HG03045 (cell line): ENCODE data around the gene PHLDB1.

Experiments used
- ATAC-seq: cut with Tn5 transposase; IDR thresholded peaks from one replicate; pipeline ENCODE4 v1.9.1; 2021; ENCODE audit warnings: mild to moderate bottlenecking, moderate library complexity; ENCODE audit not compliant: unreplicated experiment

The PHLDB1 gene

GRCh38 chr11:118638726-118639125, 31.3 kb downstream of the PHLDB1 start:
- ATAC-seq = no peak

DNA sequence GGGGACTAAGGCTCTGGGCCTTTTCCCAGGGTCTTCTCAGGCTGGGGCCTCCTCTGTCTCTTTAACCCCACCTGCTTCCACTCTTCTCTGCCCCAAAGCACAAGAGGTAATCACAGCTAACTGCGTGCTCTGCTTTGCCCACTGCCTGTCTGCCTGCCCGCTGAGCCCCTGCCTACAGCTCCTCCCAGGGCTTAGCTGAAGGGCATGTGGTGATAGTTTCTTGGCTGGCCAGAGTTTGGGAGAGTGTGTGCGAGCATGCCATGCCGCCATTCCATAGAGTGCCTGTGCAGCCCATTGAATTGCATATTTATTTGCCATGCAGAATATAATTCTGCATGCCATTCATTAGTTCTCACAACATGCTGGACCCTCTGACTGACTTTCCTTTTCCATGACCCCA, 32.5 kb downstream of the PHLDB1 start:
- no peak for ATAC-seq

GRCh38 chr11:118640332-118641154, 33.1 kb downstream of the PHLDB1 start:
- ATAC-seq = no peak

DNA sequence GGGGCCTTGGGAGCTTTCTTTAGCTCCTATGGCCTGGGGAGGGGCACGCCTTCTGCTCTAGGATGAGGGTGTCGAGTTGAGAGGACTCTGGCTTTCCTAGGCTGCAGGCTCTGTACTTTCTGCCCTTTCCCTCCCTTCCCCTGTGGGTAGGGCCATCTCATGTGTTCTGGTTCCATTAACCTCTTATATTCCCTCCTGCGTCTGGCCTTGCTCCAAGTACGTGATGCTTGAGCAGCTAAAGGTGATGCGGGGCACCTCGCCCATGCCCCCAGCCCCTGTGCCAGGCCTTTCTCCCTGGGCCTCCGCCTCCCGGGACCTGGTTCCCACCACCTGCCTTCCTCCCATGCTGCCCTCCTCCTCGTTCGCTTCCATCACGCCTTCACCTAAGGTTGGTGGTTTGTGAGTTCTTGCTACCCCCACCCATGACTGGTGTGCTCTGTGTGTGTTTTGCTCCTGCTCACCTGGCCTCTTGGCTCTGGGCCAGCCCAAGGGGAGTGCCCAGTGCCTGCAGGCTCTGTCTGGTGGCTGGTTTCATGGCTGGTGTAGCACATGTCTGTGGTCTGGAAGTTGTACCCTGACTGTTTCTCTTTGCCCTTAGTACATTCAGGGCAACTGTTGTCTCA, 34.1 kb downstream of the PHLDB1 start:
- no peak for ATAC-seq

DNA sequence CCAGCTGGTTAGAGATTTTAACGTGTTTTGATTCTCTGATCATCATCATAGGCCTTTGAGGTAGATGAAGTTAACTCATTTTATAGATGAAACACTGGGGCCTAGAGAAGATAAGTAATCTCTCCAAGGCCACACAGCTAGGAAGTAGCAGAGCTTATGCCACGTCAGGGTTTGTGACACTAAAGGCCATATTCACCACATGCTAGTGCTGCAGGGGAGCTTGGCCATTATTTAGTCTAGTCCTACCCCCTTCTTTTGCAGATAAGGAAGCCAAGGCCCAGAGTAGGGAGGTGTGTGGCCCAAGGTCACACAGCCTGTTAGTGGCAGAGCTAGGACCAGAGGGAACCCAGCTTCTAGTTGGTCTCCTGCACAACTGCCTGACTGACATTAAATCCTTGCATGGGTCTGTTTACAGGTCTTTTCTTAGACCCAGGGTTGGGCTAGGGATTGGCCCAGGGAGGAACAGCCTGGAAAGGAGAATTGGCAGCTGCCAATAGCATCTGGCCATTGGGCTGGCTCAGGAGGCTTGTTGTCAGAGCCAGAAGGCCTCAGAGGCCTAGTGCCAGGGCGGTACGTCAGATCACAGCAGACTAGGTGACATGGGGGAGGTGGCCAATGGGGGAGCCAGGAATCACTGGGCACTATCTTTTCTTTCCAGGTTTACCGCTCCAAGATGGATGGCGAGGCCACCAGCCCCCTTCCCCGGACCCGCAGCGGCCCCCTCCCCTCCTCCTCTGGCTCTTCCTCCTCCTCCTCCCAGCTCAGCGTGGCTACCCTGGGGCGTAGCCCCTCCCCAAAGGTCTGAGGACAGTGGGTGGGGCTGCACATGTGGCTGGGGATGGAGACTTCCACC, 36.0 kb downstream of the PHLDB1 start:
- ATAC-seq = no peak

GRCh38 chr11:118643995-118644345, 36.6 kb downstream of the PHLDB1 start:
- no peak for ATAC-seq

GRCh38 chr11:118644496-118644895, 37.1 kb downstream of the PHLDB1 start:
- ATAC-seq = no peak

- ATAC-seq = no peak
These were observed 37.8 kb downstream of the PHLDB1 start for GRCh38 chr11:118645066-118645715.

GRCh38 chr11:118646393-118646792, 39.0 kb downstream of the PHLDB1 start:
- no peak for ATAC-seq

GRCh38 chr11:118648291-118648690, 40.9 kb downstream of the PHLDB1 start:
- no peak for ATAC-seq

GRCh38 chr11:118649941-118650340, 42.5 kb downstream of the PHLDB1 start:
- ATAC-seq = no peak

GRCh38 chr11:118650366-118650765, 43.0 kb downstream of the PHLDB1 start:
- ATAC-seq = no peak

DNA sequence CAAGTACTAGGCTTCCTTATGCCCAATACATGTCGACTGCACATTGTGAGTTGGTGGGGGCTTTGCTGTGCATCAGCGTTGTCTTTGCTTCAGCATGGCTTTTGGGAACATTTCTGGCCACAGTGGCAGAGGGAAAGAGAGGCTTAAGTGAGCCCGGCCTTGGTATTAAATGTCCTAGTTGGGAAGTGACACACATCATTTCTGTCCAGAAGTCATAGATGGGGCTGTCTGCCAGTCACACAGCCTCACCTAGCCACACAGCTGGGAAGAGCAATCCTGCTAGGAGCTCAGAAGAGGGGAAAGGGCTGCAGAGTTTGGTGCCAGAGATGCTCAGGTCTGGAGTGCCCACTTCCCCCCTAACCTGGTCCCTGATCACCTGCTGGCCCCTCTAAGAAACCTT, 44.4 kb downstream of the PHLDB1 start:
- no peak for ATAC-seq

- no peak for ATAC-seq
These were observed 45.3 kb downstream of the PHLDB1 start for GRCh38 chr11:118652681-118653181.

- no peak for ATAC-seq
These were observed 46.4 kb downstream of the PHLDB1 start for GRCh38 chr11:118653684-118654390.

DNA sequence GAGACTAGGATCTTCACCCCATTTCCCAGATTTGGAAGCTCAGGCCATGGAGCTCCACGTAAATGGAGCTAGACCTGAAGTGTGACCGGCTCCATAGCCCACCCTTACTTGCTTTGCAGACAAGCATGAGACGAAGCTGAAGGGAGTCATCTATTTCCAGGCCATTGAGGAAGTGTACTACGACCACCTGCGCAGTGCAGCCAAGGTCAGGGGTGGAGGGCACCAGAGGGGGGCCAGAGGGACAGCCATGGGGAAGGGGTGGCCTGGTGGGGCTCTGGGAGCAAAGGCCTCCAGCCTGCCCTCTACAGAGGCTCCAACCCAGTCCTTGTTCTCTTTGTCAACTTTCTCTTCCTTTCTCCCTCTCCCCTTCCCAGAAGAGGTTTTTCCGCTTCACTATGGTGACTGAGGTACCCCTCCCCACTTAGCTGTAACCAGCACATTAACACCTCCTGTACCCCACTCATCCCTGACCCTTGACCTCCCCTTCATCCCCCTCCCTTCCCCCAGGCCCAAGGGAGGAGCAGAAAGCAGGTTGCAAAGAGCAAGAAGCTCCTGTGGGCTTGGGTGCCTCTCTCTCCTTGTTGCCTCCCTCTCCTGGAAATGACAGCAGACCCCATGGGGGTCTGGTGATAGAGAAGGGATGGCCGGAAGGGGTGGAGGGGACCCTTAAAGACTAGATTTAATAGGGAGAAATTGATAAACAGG, 48.2 kb downstream of the PHLDB1 start:
- no peak for ATAC-seq

GRCh38 chr11:118656563-118657165, 49.2 kb downstream of the PHLDB1 start:
- no peak for ATAC-seq

GRCh38 chr11:118657238-118657637, 49.8 kb downstream of the PHLDB1 start:
- ATAC-seq = no peak

DNA sequence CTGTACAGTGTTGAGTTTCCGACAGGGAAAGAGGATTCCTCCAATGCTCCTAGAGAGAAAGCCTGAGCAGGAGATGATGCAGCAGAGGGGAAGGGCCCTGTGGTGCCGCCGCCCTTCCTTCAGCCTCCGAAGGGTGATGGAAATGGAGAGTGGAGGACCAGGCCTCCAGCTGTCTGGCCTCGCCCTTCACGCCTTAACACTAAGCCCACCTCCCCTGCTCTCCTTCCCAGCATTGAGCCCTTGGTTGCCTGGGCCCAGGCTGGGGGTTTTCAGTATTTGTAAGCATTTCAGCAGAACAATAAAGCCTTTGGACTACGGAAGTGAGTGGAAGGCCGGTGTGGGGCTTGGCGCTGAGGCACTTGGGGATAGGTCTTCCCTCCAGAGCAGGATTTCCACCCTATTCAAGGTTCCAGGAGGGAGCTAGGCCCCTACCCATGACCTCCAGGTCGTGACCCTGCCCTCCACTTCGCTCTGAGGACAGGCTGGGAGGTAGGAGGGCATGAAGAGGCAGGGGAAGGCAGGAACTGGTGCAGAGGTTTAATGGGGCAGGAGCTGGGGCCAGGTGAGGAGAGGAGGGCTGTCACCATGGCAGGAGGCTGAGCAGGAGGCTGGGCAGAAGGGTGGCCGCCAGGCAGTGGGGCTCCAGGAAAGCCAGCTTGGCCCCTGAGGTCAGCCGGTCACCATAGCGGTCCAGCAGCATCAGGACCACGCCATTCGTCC, 50.5 kb downstream of the PHLDB1 start:
- ATAC-seq = no peak
